Glutamatergic neuron (in vitro differentiated cells): ENCODE measurements around the gene PTPRF. TPM values are rescaled to one million over a fixed set of nuclear protein-coding genes. Genes with fewer than 3 reads are reported as not detected.

Experiments used
- DNase-seq: peaks from one replicate; pipeline ENCODE4 v3.0.0; 2022
- H3K27ac Mint-ChIP-seq: one replicate; pipeline ENCODE4 v1.8.0; 2020; ENCODE audit warnings: mild to moderate bottlenecking, mixed read lengths, inconsistent platforms; ENCODE audit not compliant: unreplicated experiment
- H3K27me3 Mint-ChIP-seq: one replicate; pipeline ENCODE4 v1.8.0; 2020; ENCODE audit warnings: mild to moderate bottlenecking, moderate library complexity, mixed read lengths, inconsistent platforms; ENCODE audit not compliant: unreplicated experiment
- H3K36me3 Mint-ChIP-seq: one replicate; pipeline ENCODE4 v1.8.0; 2020; ENCODE audit warnings: mild to moderate bottlenecking, mixed read lengths, inconsistent platforms; ENCODE audit not compliant: unreplicated experiment
- H3K4me1 Mint-ChIP-seq: one replicate; pipeline ENCODE4 v1.8.0; 2020; ENCODE audit warnings: mild to moderate bottlenecking, low read depth, mixed read lengths, inconsistent platforms; ENCODE audit not compliant: unreplicated experiment
- H3K4me3 Mint-ChIP-seq: one replicate; pipeline ENCODE4 v1.8.0; 2020; ENCODE audit warnings: mild to moderate bottlenecking, mixed read lengths, inconsistent platforms; ENCODE audit not compliant: unreplicated experiment
- H3K9me3 Mint-ChIP-seq: one replicate; pipeline ENCODE4 v1.8.0; 2020; ENCODE audit warnings: mild to moderate bottlenecking, moderate library complexity, mixed read lengths, inconsistent platforms; ENCODE audit not compliant: unreplicated experiment
- total RNA-seq: library from RNA; stranded (reverse); fragmentation: NEBNext Ultra II Directional; extraction: Animal tissue kit (Norgen Biotek cat#: 25700); gene quantifications from one replicate; pipeline ENCODE4 v1.2.1, GENCODE V29; 2021; ENCODE audit not compliant: unreplicated experiment
- TF ChIP-seq, protein P1 (sequence below): fragments of 200-600 bp; sonication (generic); IDR thresholded peaks from one replicate; pipeline ENCODE4 v1.5.0; 2021; ENCODE audit not compliant: partially characterized antibody, unreplicated experiment

Gene PTPRF
- total RNA-seq, 1 donor from 2014 or later, result 171 TPM

- Mint-ChIP-seq H3K9me3 (peaks cover 6% of the 10 kb centered on the region), H3K4me3 (no peak overlapping the region), H3K4me1 (peaks cover 11% of the 10 kb centered on the region), H3K27me3 (peaks cover 7% of the 10 kb centered on the region), H3K27ac (no peak overlapping the region), H3K36me3 (peaks cover 3% of the 10 kb centered on the region)
- DNase-seq, result no peak
- TF ChIP-seq, protein P1, sequence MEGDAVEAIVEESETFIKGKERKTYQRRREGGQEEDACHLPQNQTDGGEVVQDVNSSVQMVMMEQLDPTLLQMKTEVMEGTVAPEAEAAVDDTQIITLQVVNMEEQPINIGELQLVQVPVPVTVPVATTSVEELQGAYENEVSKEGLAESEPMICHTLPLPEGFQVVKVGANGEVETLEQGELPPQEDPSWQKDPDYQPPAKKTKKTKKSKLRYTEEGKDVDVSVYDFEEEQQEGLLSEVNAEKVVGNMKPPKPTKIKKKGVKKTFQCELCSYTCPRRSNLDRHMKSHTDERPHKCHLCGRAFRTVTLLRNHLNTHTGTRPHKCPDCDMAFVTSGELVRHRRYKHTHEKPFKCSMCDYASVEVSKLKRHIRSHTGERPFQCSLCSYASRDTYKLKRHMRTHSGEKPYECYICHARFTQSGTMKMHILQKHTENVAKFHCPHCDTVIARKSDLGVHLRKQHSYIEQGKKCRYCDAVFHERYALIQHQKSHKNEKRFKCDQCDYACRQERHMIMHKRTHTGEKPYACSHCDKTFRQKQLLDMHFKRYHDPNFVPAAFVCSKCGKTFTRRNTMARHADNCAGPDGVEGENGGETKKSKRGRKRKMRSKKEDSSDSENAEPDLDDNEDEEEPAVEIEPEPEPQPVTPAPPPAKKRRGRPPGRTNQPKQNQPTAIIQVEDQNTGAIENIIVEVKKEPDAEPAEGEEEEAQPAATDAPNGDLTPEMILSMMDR, result no peak
Observed at GRCh38 chr1:43526002-43526401, 4.7 kb upstream of the PTPRF start.

GRCh38 chr1:43527111-43527878, 3.4 kb upstream of the PTPRF start:
- Mint-ChIP-seq H3K36me3 (peaks cover 3% of the 10 kb centered on the region), H3K27me3 (peaks cover 9% of the 10 kb centered on the region), H3K27ac (no peak overlapping the region)

GRCh38 chr1:43529206-43529731, 1.4 kb upstream of the PTPRF start:
- H3K4me3 Mint-ChIP-seq, result peak overlapping the region; percentile 45
- peaks cover 26% of the 10 kb centered on the region for H3K4me1 Mint-ChIP-seq
- TF ChIP-seq, protein P1, result peak; percentile 98
- peak; percentile 89 for DNase-seq
- H3K27me3 Mint-ChIP-seq, result peaks cover 9% of the 10 kb centered on the region
- H3K27ac Mint-ChIP-seq, result no peak overlapping the region
- H3K36me3 Mint-ChIP-seq, result peaks cover 3% of the 10 kb centered on the region
- peaks cover 11% of the 10 kb centered on the region for H3K9me3 Mint-ChIP-seq

More at GRCh38 chr1:43527111-43527878, 3.4 kb upstream of the PTPRF start:
- peaks cover 15% of the 10 kb centered on the region for H3K4me1 Mint-ChIP-seq
- H3K9me3 Mint-ChIP-seq, result peaks cover 9% of the 10 kb centered on the region
- TF ChIP-seq, protein P1, result no peak
- H3K4me3 Mint-ChIP-seq, result no peak overlapping the region
- DNase-seq, result no peak

GRCh38 chr1:43531107-43531905, 623 bp downstream of the PTPRF start:
- TF ChIP-seq, protein P1, result no peak
- Mint-ChIP-seq H3K4me1 (peaks cover 26% of the 10 kb centered on the region), H3K9me3 (peaks cover 11% of the 10 kb centered on the region), H3K4me3 (peak overlapping the region; percentile 99), H3K36me3 (peaks cover 3% of the 10 kb centered on the region), H3K27me3 (peaks cover 9% of the 10 kb centered on the region), H3K27ac (peak overlapping the region; percentile 15)
- peak; percentile 48 for DNase-seq
